HepG2 (cell line): ENCODE measurements around the gene CSNK1A1. TPM values are rescaled to one million over a fixed set of nuclear protein-coding genes. Genes with fewer than 3 reads are reported as not detected.

ENCODE experiments used
- ATAC-seq: fragments of 200-7000 bp; cut with Tn5 transposase; 3 replicates; pipeline ENCODE4 v1.9.1; 2020; ENCODE audit warnings: mild to moderate bottlenecking, moderate library complexity
- BruUV-seq: library from RNA; stranded (reverse); fragments of 400-500 nt; replicated peaks from 2 replicates; lab custom pipeline; 2021; lab: Mats Ljungman, UMichigan
- CTCF ChIA-PET: fragments of 300-600 bp; formaldehyde crosslinking; extraction: SDS; loops from one replicate; lab custom pipeline; 2021; ENCODE audit warnings: low total read pairs, inconsistent platforms, low intra/inter-chr PET ratio; lab: Yijun Ruan, JAX
- POLR2A ChIA-PET: fragments of 350-600 bp; sonication (Branson Sonifier 250); formaldehyde crosslinking; loops from one replicate; lab custom pipeline; 2020; ENCODE audit warnings: antibody characterized with exemption, inconsistent platforms; lab: Yijun Ruan, JAX
- DNase-seq: peaks from one replicate; pipeline ENCODE4 v3.0.0-alpha.2; 2015; ENCODE audit warnings: low spot score
- FAIRE-seq: peaks from 3 replicates; lab custom pipeline; 2011; peaks lifted over from hg19 to GRCh38; lab: Jason Lieb, UNC
- H2AFZ ChIP-seq: one replicate; pipeline ENCODE4 v1.6.1; 2011; ENCODE audit warnings: low read length, inconsistent platforms
- H3K27ac ChIP-seq: fragments of 300-600 bp; 3 replicates; pipeline ENCODE4 v1.8.0; 2011; ENCODE audit warnings: mixed run types, mild to moderate bottlenecking, mixed read lengths, low read length, inconsistent platforms; ENCODE audit not compliant: insufficient read depth; ENCODE audit errors: extremely low read length
- H3K27me3 ChIP-seq, 2 experiments: fragments of 200-600 bp in 1 of 2; 2 replicates in 1 of 2; 3 replicates in 1 of 2; pipeline versions ENCODE4 v1.6.0 to v1.8.0; 2011; ENCODE audit warnings: low read length in 2 of 2, mild to moderate bottlenecking in 2 of 2, moderate library complexity in 2 of 2, inconsistent platforms in 1 of 2; ENCODE audit not compliant: insufficient read depth in 2 of 2, control insufficient read depth in 1 of 2
- H3K36me3 ChIP-seq, 2 experiments: fragments of 200-600 bp in 1 of 2; replicated peaks in 1 of 2; 2 replicates in 1 of 2; 3 replicates in 1 of 2; pipeline versions ENCODE4 v1.5.1 to v1.8.0; 2011; ENCODE audit warnings: low read length in 2 of 2, inconsistent platforms in 1 of 2; ENCODE audit not compliant: insufficient read depth in 2 of 2, control insufficient read depth in 1 of 2
- H3K4me1 ChIP-seq: 2 replicates; pipeline ENCODE4 v1.5.1; 2012; ENCODE audit warnings: low read length, inconsistent platforms; ENCODE audit not compliant: insufficient read depth
- H3K4me2 ChIP-seq: 2 replicates; pipeline ENCODE4 v1.6.0; 2011; ENCODE audit warnings: low read depth, low read length, inconsistent platforms
- H3K4me3 ChIP-seq, 3 experiments: fragments of 200-600 bp in 1 of 3; sonication (generic), shearing (Covaris generic) in 1 of 3; replicated peaks in 1 of 3; 2 replicates each; pipeline ENCODE4 v1.5.1; 2011 to 2016; ENCODE audit warnings: low read length in 3 of 3, inconsistent platforms in 2 of 3, low read depth in 2 of 3, mild to moderate bottlenecking in 2 of 3, control low read depth in 1 of 3, mixed read lengths in 1 of 3; ENCODE audit not compliant: insufficient read depth in 1 of 3
- H3K79me2 ChIP-seq: one replicate; pipeline ENCODE4 v1.6.1; 2011; ENCODE audit warnings: low read length, inconsistent platforms; ENCODE audit not compliant: insufficient read depth
- H3K9ac ChIP-seq: 2 replicates; pipeline ENCODE4 v1.6.0; 2011; ENCODE audit warnings: mild to moderate bottlenecking, low read depth, low read length, inconsistent platforms; ENCODE audit not compliant: insufficient read depth
- H3K9me3 ChIP-seq: 2 replicates; pipeline ENCODE4 v1.5.1; 2012; ENCODE audit warnings: mild to moderate bottlenecking, low read length
- H4K20me1 ChIP-seq: 2 replicates; pipeline ENCODE4 v1.6.0; 2011; ENCODE audit warnings: inconsistent platforms, mild to moderate bottlenecking, low read length, moderate library complexity; ENCODE audit not compliant: insufficient read depth
- ARHGAP35 ChIP-seq: sonication (generic); formaldehyde crosslinking; IDR thresholded peaks from 2 replicates; pipeline ENCODE4 v1.9.0; 2022; ENCODE audit warnings: mild to moderate bottlenecking, inconsistent platforms, moderate library complexity, missing genetic modification reagents, borderline replicate concordance
- CREB1 ChIP-seq, 2 experiments: fragments of 450-650 bp in 1 of 2; IDR thresholded peaks; 2 replicates each; pipeline ENCODE4 v1.6.1; 2016 to 2017; ENCODE audit warnings: control low read depth in 1 of 2, mild to moderate bottlenecking in 1 of 2, missing compliant biosample characterization in 1 of 2, missing genetic modification characterization in 1 of 2
- MAFG ChIP-seq: sonication (generic); formaldehyde crosslinking; IDR thresholded peaks from 2 replicates; pipeline ENCODE4 v1.5.1; 2020; ENCODE audit warnings: mild to moderate bottlenecking, missing genetic modification reagents
- MED13 ChIP-seq: sonication (generic); formaldehyde crosslinking; IDR thresholded peaks from 2 replicates; pipeline ENCODE4 v1.5.0; 2020; ENCODE audit warnings: missing genetic modification reagents
- SAP130 ChIP-seq: IDR thresholded peaks from 2 replicates; pipeline ENCODE4 v1.6.1; 2016; ENCODE audit warnings: low read depth
- TRAFD1 ChIP-seq: sonication (generic); formaldehyde crosslinking; IDR thresholded peaks from 2 replicates; pipeline ENCODE4 v1.5.1; 2020; ENCODE audit warnings: missing genetic modification reagents, mild to moderate bottlenecking, borderline replicate concordance
- ZNF546 ChIP-seq: sonication (generic); formaldehyde crosslinking; conservative IDR thresholded peaks from 2 replicates; pipeline ENCODE4 v1.8.1; 2023; ENCODE audit warnings: mild to moderate bottlenecking, missing genetic modification reagents
- ZNF598 ChIP-seq: sonication (generic); formaldehyde crosslinking; IDR thresholded peaks from 2 replicates; pipeline ENCODE4 v1.5.1; 2020; ENCODE audit warnings: mild to moderate bottlenecking, missing genetic modification reagents, borderline replicate concordance
- ZNF780A ChIP-seq: sonication (generic); formaldehyde crosslinking; IDR thresholded peaks from 2 replicates; pipeline ENCODE4 v1.8.0; 2022; ENCODE audit warnings: mild to moderate bottlenecking, missing genetic modification reagents, moderate library complexity
- ZNF850 ChIP-seq: sonication (generic); formaldehyde crosslinking; conservative IDR thresholded peaks from 2 replicates; pipeline ENCODE4 v1.9.0; 2021; ENCODE audit warnings: mild to moderate bottlenecking, missing genetic modification reagents
- WGBS: methylation state at CpG from one replicate; pipeline ENCODE4 v1.1.6; 2017; ENCODE audit warnings: low lambda C conversion rate; 5-methylcytosine and 5-hydroxymethylcytosine counted together
- in situ Hi-C: cut with HindIII; loops from 2 replicates; pipeline ENCODE4 v1.10.0; 2017; ENCODE audit warnings: low pct_unique_long_range_greater_than_20kb; ENCODE audit not compliant: extremely low pct_ligation_motif_present
- intact Hi-C: fragments of 100-400 bp; cut with micrococcal nuclease; formaldehyde crosslinking; loops from one replicate; pipeline ENCODE4 v1.10.0; 2022; ENCODE audit not compliant: unreplicated experiment
- polyA plus RNA-seq, 8 experiments: library from polyadenylated mRNA; depleted of rRNA in 3 of 8; stranded (reverse) in 7 of 8; unstranded in 1 of 8; fragments of >200 nt; fragmentation: Illumina TruSeq in 4 of 8; extraction: Trizol in 4 of 8; gene quantifications; 2 replicates each; pipeline versions ENCODE4 v1.2.1 to v1.2.3, GENCODE V29; 2011 to 2016; ENCODE audit warnings: low read depth in 4 of 8, missing spikeins in 1 of 8, mixed read lengths in 1 of 8; ENCODE audit not compliant: insufficient read depth in 1 of 8
- total RNA-seq, 5 experiments: library from RNA; depleted of rRNA; stranded (reverse); fragments of >200 nt; fragmentation: Illumina TruSeq; extraction: Trizol; gene quantifications; 2 replicates each; pipeline ENCODE4 v1.2.3, GENCODE V29; 2016; ENCODE audit warnings: low read depth in 1 of 5
- TF ChIP-seq, protein P1 (sequence below): sonication (generic); formaldehyde crosslinking; IDR thresholded peaks from 2 replicates; pipeline ENCODE4 v1.5.0; 2020; ENCODE audit warnings: missing genetic modification reagents
- TF ChIP-seq, protein P2 (sequence below): sonication (generic); formaldehyde crosslinking; IDR thresholded peaks from 2 replicates; pipeline ENCODE4 v1.5.1; 2020; ENCODE audit warnings: mild to moderate bottlenecking, missing genetic modification reagents, moderate library complexity

CSNK1A1 gene
- total and polyA plus RNA-seq, 2 of the 13 experiments (the other 11 are each of a cell fraction or from before 2014, with no cell fraction given): 89.0 to 149 TPM

DNA sequence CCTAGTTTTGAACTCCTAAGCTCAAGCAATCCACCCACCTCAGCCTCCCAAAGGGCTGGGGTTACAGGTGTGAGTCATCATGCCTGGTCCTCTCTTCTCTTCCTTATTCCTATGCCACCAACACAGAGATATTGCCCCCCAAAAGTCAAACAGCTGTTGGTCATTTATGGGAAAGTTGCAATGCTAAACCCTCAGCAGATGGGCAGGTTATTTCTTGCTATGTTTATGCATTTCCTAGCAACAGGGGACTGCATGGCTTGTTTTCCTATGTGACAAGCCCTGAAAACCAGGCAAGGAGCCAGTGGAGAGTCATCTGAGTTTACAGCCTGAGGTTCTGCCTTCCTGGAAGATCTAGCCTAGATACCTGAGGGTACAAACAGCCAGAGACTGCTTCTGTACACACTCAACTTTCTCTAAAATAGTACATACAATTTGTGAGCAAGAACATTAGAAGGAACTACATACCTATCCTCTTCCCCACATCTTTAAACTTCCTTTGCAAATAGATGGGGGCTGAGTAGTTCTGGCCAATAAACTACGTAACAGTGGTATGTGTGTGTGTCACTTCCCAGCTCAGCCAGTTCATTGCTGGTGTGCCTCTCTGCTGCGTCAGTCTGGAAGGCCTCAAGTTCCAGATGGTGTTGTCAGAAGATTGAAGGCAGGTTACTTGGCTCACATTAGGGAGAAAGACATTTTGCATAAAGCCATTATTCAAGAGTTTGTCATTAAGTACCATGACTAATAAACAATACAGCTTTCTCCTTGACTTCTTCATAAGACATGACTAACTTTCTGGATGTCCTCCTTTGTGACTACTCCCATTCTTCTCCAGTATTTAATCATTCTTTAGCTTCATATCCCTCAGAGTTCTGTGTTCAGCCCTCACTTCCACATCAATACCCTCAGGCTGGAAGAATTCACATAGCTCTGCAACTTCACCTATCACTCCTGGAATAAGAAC lies 65.3 kb downstream of the CSNK1A1 start:
- in situ Hi-C loops: no loop called here
- no peak overlapping the region for H3K4me2 ChIP-seq
- no peak for TF ChIP-seq ZNF780A
- 0 out of 2 replicates have a peak, but pooled peaks have one; percentile 11 for TF ChIP-seq SAP130 (CRISPR knock-in tag)
- TF ChIP-seq ARHGAP35 (CRISPR knock-in tag): no peak
- TF ChIP-seq ZNF546 (CRISPR knock-in tag): no peak
- TF ChIP-seq TRAFD1 (CRISPR knock-in tag): no peak
- TF ChIP-seq, protein P1, sequence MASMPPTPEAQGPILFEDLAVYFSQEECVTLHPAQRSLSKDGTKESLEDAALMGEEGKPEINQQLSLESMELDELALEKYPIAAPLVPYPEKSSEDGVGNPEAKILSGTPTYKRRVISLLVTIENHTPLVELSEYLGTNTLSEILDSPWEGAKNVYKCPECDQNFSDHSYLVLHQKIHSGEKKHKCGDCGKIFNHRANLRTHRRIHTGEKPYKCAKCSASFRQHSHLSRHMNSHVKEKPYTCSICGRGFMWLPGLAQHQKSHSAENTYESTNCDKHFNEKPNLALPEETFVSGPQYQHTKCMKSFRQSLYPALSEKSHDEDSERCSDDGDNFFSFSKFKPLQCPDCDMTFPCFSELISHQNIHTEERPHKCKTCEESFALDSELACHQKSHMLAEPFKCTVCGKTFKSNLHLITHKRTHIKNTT (CRISPR knock-in tag): no peak
- TF ChIP-seq ZNF598 (CRISPR knock-in tag): no peak
- no peak for TF ChIP-seq MAFG
- no peak for TF ChIP-seq ZNF850 (CRISPR knock-in tag)
- no peak for TF ChIP-seq MED13 (CRISPR knock-in tag)
- TF ChIP-seq CREB1 (IDR thresholded peaks at IDR 0.05): 0 out of 2 replicates have a peak, but pooled peaks have one; percentile 3
- TF ChIP-seq CREB1 (CRISPR knock-in tag; IDR thresholded peaks at IDR 0.05): no peak
- TF ChIP-seq, protein P2, sequence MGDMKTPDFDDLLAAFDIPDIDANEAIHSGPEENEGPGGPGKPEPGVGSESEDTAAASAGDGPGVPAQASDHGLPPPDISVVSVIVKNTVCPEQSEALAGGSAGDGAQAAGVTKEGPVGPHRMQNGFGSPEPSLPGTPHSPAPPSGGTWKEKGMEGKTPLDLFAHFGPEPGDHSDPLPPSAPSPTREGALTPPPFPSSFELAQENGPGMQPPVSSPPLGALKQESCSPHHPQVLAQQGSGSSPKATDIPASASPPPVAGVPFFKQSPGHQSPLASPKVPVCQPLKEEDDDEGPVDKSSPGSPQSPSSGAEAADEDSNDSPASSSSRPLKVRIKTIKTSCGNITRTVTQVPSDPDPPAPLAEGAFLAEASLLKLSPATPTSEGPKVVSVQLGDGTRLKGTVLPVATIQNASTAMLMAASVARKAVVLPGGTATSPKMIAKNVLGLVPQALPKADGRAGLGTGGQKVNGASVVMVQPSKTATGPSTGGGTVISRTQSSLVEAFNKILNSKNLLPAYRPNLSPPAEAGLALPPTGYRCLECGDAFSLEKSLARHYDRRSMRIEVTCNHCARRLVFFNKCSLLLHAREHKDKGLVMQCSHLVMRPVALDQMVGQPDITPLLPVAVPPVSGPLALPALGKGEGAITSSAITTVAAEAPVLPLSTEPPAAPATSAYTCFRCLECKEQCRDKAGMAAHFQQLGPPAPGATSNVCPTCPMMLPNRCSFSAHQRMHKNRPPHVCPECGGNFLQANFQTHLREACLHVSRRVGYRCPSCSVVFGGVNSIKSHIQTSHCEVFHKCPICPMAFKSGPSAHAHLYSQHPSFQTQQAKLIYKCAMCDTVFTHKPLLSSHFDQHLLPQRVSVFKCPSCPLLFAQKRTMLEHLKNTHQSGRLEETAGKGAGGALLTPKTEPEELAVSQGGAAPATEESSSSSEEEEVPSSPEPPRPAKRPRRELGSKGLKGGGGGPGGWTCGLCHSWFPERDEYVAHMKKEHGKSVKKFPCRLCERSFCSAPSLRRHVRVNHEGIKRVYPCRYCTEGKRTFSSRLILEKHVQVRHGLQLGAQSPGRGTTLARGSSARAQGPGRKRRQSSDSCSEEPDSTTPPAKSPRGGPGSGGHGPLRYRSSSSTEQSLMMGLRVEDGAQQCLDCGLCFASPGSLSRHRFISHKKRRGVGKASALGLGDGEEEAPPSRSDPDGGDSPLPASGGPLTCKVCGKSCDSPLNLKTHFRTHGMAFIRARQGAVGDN: no peak

More for the DNA sequence above, 65.3 kb downstream of the CSNK1A1 start:
- no peak overlapping the region for H3K9ac ChIP-seq
- H3K36me3 ChIP-seq: no peaks in the 10 kb centered on the region
- no peak overlapping the region for H3K4me3 ChIP-seq
- FAIRE-seq (no peak), ATAC-seq (peak; percentile 25), DNase-seq (peak; percentile 53)
- no peaks in the 10 kb centered on the region for H4K20me1 ChIP-seq
- no peaks in the 10 kb centered on the region for H3K27me3 ChIP-seq
- no TSS peak for BruUV-seq
- H3K79me2 ChIP-seq: no peaks in the 10 kb centered on the region
- no peak overlapping the region for H2AFZ ChIP-seq
- POLR2A ChIA-PET: interaction anchor here (1.2 kb wide), 1 partner anchor 34 kb away, joined by 4 read pairs; no protein-coding TSS in a partner anchor
- CTCF ChIA-PET: no interaction called here
- 56% methylated on average over 2 of the region's 2 CpGs for WGBS
- intact Hi-C loops: loop anchor here (2.0 kb wide), 1 partner anchor 33 kb away; no protein-coding TSS in a partner anchor
- no peaks in the 10 kb centered on the region for H3K9me3 ChIP-seq
- peaks cover 71% of the 10 kb centered on the region for H3K4me1 ChIP-seq
- no peak overlapping the region for H3K27ac ChIP-seq
